Measurements from ENCODE around the gene TMEM270.

TMEM270 gene

DNA sequence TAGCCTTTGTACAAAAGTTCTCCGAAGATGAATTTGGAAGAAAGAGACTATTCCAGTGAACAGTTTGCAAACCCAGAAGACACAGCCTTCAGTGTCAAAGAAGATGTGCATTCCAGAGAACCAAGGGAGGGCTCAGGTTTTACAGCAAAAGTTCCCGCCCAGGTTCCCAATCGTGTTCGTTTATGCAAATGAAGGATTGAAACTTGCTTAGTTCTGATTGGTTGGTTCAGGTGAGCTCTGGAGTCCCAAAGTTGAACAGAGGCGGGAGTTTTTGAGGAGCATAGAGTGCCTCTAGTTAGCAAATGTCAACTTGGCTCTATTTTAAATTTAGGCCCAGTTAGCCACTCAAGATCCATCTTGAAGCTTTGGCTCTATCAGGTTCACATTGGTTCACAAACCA, 51.3 kb downstream of the TMEM270 start:
- in situ Hi-C loops (cut with HindIII; ENCODE audit: low pct_unique_long_range_greater_than_20kb, low sequenced_read_pairs), result no loop called here
- DNase-seq (ENCODE audit: low read depth in 1 of 2, low spot score in 1 of 2), result peak in 1 of 2 experiments; percentile 59
- no peak for TF ChIP-seq JUND (IDR thresholded peaks at IDR 0.05; ENCODE audit: low read depth)
